LoVo (cell line): ENCODE data around the gene ARHGAP15.

Experiments used
- DNase-seq: peaks from one replicate; pipeline ENCODE4 v3.0.0-alpha.2; 2016; ENCODE audit warnings: low spot score

Gene ARHGAP15

GRCh38 chr2:143582046-143582747 is 453.0 kb downstream of the ARHGAP15 start:
- DNase-seq: no peak

GRCh38 chr2:143584936-143585335 is 455.7 kb downstream of the ARHGAP15 start:
- no peak for DNase-seq

- no peak for DNase-seq
Measured at GRCh38 chr2:143586119-143586518, 456.9 kb downstream of the ARHGAP15 start.

GRCh38 chr2:143588746-143589145 is 459.5 kb downstream of the ARHGAP15 start:
- DNase-seq: no peak

GRCh38 chr2:143594161-143594560 is 464.9 kb downstream of the ARHGAP15 start:
- no peak for DNase-seq

- DNase-seq: no peak
Measured at GRCh38 chr2:143594745-143595144, 465.5 kb downstream of the ARHGAP15 start.

- DNase-seq: no peak
Measured at GRCh38 chr2:143600116-143600515, 470.9 kb downstream of the ARHGAP15 start.

GRCh38 chr2:143601828-143602227 is 472.6 kb downstream of the ARHGAP15 start:
- no peak for DNase-seq

GRCh38 chr2:143603035-143603655 is 473.9 kb downstream of the ARHGAP15 start:
- no peak for DNase-seq

- no peak for DNase-seq
Measured at GRCh38 chr2:143603846-143604565, 474.8 kb downstream of the ARHGAP15 start.

GRCh38 chr2:143604566-143604959 is 475.3 kb downstream of the ARHGAP15 start:
- no peak for DNase-seq

GRCh38 chr2:143607231-143608062 is 478.2 kb downstream of the ARHGAP15 start:
- no peak for DNase-seq

GRCh38 chr2:143608063-143608423 is 478.8 kb downstream of the ARHGAP15 start:
- DNase-seq: no peak

GRCh38 chr2:143608758-143609157 is 479.5 kb downstream of the ARHGAP15 start:
- no peak for DNase-seq

GRCh38 chr2:143611336-143611735 is 482.1 kb downstream of the ARHGAP15 start:
- DNase-seq: no peak

GRCh38 chr2:143615562-143615961 is 486.3 kb downstream of the ARHGAP15 start:
- no peak for DNase-seq

GRCh38 chr2:143616452-143616851 is 487.2 kb downstream of the ARHGAP15 start:
- DNase-seq: no peak

GRCh38 chr2:143617803-143618415 is 488.7 kb downstream of the ARHGAP15 start:
- no peak for DNase-seq

- no peak for DNase-seq
Measured at GRCh38 chr2:143622106-143622505, 492.9 kb downstream of the ARHGAP15 start.

- DNase-seq: no peak
Measured at GRCh38 chr2:143623231-143623908, 494.2 kb downstream of the ARHGAP15 start.

GRCh38 chr2:143623909-143624260 is 494.7 kb downstream of the ARHGAP15 start:
- no peak for DNase-seq
